Osteocyte (in vitro differentiated cells): ENCODE data around the gene LTBP3. TPM values are rescaled to one million over a fixed set of nuclear protein-coding genes. Genes with fewer than 3 reads are reported as not detected.
A peak's percentile ranks its signal among the peaks of the same experiment; 100 is the strongest.

Experiments
- DNase-seq: peaks from one replicate; pipeline ENCODE4 v3.0.0; 2021; ENCODE audit warnings: mixed read lengths; ENCODE audit not compliant: unreplicated experiment; ENCODE audit errors: extremely low spot score
- H3K27ac Mint-ChIP-seq: one replicate; pipeline ENCODE4 v1.8.0; 2021; ENCODE audit warnings: mild to moderate bottlenecking, mixed read lengths; ENCODE audit not compliant: unreplicated experiment
- H3K27me3 Mint-ChIP-seq: one replicate; pipeline ENCODE4 v1.8.0; 2021; ENCODE audit warnings: mixed read lengths; ENCODE audit not compliant: unreplicated experiment
- H3K36me3 Mint-ChIP-seq: one replicate; pipeline ENCODE4 v1.8.0; 2021; ENCODE audit warnings: mixed read lengths; ENCODE audit not compliant: unreplicated experiment
- H3K4me1 Mint-ChIP-seq: one replicate; pipeline ENCODE4 v1.8.0; 2021; ENCODE audit warnings: mixed read lengths; ENCODE audit not compliant: unreplicated experiment
- H3K4me3 Mint-ChIP-seq: one replicate; pipeline ENCODE4 v1.8.0; 2021; ENCODE audit warnings: mild to moderate bottlenecking, moderate library complexity, mixed read lengths; ENCODE audit not compliant: unreplicated experiment
- H3K9me3 Mint-ChIP-seq: one replicate; pipeline ENCODE4 v1.8.0; 2021; ENCODE audit warnings: mixed read lengths; ENCODE audit not compliant: unreplicated experiment
- total RNA-seq: library from RNA; stranded (reverse); gene quantifications from 2 replicates; pipeline ENCODE4 v1.2.1, GENCODE V29; 2021
- TF ChIP-seq, protein P1 (sequence below): fragments of 200-600 bp; sonication (generic); IDR thresholded peaks from 2 replicates; pipeline ENCODE4 v1.5.0; 2021; ENCODE audit warnings: antibody characterized with exemption, mild to moderate bottlenecking, moderate library complexity

Gene LTBP3
- total RNA-seq, 1 donor from 2014 or later: 256 TPM

DNA sequence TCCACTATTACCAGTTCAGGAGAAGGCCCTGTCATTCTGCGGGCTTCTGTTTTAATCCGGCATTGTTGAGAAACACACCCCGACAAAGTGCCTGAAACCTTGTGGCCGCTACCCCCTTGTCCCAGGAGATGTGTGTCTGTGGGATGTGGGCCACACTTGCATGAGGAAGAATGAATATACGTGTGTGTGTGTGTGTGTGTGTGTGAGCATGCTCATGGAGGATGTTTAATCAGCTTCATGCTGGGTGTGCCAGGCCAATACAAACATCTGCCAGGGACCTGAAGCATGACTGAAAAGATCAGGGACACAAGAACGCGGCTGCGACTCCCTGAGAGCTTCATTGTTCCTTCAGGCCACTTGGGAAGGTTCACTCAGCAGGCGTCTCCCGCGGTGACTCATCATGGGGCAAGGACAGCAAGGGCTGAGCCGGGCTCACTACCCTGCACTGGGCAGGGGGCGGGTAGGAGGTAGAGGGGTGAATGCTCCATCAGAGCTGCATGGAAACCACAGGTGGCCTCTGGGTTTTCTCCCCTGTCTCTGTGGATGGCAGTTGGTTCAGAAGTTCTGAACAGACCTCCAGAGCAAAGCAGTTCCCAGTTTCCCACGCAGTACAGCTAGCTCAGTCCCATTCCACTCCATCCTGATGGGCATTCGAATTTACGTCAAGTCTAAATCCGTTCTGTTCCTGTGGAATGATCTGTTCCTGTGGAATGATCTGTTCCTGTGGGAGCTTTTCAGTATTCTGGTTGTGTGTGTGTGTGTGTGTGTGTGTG is 66.4 kb downstream of the LTBP3 start:
- H3K27ac Mint-ChIP-seq: no peak overlapping the region
- H3K4me3 Mint-ChIP-seq: peak overlapping the region; percentile 49
- no peaks in the 10 kb centered on the region for H3K9me3 Mint-ChIP-seq
- TF ChIP-seq, protein P1, sequence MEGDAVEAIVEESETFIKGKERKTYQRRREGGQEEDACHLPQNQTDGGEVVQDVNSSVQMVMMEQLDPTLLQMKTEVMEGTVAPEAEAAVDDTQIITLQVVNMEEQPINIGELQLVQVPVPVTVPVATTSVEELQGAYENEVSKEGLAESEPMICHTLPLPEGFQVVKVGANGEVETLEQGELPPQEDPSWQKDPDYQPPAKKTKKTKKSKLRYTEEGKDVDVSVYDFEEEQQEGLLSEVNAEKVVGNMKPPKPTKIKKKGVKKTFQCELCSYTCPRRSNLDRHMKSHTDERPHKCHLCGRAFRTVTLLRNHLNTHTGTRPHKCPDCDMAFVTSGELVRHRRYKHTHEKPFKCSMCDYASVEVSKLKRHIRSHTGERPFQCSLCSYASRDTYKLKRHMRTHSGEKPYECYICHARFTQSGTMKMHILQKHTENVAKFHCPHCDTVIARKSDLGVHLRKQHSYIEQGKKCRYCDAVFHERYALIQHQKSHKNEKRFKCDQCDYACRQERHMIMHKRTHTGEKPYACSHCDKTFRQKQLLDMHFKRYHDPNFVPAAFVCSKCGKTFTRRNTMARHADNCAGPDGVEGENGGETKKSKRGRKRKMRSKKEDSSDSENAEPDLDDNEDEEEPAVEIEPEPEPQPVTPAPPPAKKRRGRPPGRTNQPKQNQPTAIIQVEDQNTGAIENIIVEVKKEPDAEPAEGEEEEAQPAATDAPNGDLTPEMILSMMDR: no peak
- no peaks in the 10 kb centered on the region for H3K27me3 Mint-ChIP-seq
- H3K4me1 Mint-ChIP-seq: peaks cover 90% of the 10 kb centered on the region
- peak; percentile 90 for DNase-seq
- no peaks in the 10 kb centered on the region for H3K36me3 Mint-ChIP-seq

DNA sequence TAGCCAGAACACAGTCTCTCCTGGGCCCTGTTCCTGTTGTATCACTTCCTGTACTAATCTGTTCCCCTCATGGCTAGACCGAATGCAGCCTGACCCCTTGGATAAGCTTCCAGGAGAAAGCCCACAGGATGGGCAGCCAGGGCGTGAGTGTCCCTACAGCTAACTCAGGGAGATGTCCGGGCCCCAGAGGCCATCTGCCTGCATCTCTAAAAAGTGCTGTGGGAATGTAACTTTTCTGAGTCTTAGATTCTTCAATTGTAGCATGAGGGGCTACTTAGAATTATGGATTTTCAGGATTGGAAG is 67.0 kb downstream of the LTBP3 start:
- Mint-ChIP-seq H3K27ac (no peak overlapping the region), H3K4me3 (peak overlapping the region; percentile 49), H3K27me3 (no peaks in the 10 kb centered on the region), H3K4me1 (peaks cover 89% of the 10 kb centered on the region), H3K36me3 (no peaks in the 10 kb centered on the region), H3K9me3 (no peaks in the 10 kb centered on the region)
- TF ChIP-seq, protein P1: no peak
- no peak for DNase-seq

DNA sequence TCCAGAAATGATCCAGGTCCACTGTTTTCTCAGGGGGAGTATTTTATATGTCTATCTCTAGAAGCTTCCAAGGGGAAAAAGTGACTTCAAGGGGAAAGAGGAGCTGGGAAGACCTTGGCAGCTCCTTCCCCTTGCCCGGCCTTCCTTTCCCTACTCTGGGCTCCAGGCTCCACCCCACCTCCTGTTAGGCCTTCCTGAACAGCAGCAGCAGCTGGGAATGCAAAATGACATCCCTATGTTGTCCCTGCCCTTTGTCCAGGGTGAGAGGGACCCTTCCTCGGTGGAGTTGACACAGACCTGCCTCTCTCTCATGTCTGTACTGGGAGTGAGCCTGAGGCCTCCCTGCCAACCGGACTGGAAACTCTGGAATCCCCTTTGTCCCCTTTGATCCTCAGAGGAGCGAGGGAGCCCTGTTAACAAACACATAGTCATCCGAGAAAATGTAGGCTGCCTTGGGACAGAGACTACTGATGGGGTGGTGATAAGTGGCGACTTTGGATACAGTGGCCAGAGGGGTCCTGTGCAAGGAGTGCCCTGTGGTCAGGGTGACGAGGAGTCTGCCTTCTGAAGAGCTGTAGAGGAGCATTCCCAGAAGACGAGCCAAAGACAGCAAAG is 68.3 kb downstream of the LTBP3 start:
- Mint-ChIP-seq H3K27ac (no peak overlapping the region), H3K4me1 (peaks cover 95% of the 10 kb centered on the region), H3K27me3 (no peaks in the 10 kb centered on the region), H3K4me3 (peak overlapping the region; percentile 57), H3K9me3 (no peaks in the 10 kb centered on the region), H3K36me3 (no peaks in the 10 kb centered on the region)
- DNase-seq: no peak
- TF ChIP-seq, protein P1: no peak

DNA sequence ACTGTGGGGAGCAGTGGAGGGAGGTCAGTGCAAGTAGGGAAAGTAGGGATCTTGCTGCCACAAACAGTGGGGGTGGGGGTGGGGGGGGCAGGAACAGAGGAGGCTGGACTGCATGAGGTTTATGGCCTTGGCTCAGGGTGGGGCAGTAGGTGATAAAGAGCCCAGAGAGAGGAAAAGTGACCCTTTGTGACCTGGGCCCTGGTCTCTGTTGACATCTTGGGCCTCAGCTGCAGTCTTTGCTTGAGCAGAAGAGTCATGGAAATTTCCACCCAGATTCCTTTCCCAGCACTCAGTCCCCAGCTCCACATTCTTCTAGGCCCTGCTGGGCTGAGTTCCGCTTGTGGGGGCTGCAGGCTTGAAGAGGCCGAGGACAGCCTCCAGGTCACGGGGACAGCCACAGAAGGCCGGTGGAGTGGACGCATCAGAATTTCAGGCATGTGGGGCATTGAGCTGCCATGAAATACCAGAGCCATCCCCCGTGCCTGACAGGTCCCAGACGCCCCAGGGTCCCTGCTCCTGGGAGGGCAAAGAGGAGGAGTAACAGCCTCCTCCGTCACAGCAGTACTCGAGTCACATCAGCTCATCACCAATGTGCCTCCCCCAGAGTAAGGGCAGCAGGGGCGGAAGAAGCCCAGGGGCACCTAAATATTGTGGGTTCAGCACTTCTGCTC is 69.0 kb downstream of the LTBP3 start:
- Mint-ChIP-seq H3K4me3 (peak overlapping the region; percentile 63), H3K4me1 (peaks cover 91% of the 10 kb centered on the region), H3K27me3 (no peaks in the 10 kb centered on the region), H3K36me3 (no peaks in the 10 kb centered on the region), H3K27ac (no peak overlapping the region), H3K9me3 (no peaks in the 10 kb centered on the region)
- TF ChIP-seq, protein P1: no peak
- DNase-seq: peak; percentile 94

Other genes starting within 250 kb of the LTBP3 start
- 20.7 and 23.1 TPM in 2 replicates for gene CDC42EP2, start 243.5 kb downstream of the LTBP3 start, total RNA-seq
- gene DPF2, start 224.5 kb downstream of the LTBP3 start, total RNA-seq: 57.7 and 74.9 TPM in 2 replicates
- 0.16 and 0.24 TPM in 2 replicates for gene TIGD3, start 203.6 kb downstream of the LTBP3 start, total RNA-seq
- gene SLC25A45, start 175.7 kb downstream of the LTBP3 start, total RNA-seq: 9.9 and 10.8 TPM in 2 replicates
- 62.8 and 65.8 TPM in 2 replicates for gene FRMD8, start 171.7 kb downstream of the LTBP3 start, total RNA-seq
- gene NEAT1, start 135.6 kb downstream of the LTBP3 start, total RNA-seq: 300 and 534 TPM in 2 replicates
- gene MALAT1, start 59.3 kb downstream of the LTBP3 start, total RNA-seq: 11,843 and 16,538 TPM in 2 replicates
- 103 and 104 TPM in 2 replicates for gene SCYL1, start 33.3 kb downstream of the LTBP3 start, total RNA-seq
- gene ZNRD2, start 12.1 kb upstream of the LTBP3 start, total RNA-seq: 31.3 and 32.7 TPM in 2 replicates
- gene FAM89B, start 14.2 kb upstream of the LTBP3 start, total RNA-seq: 84.2 and 92.1 TPM in 2 replicates
- gene EHBP1L1, start 17.7 kb upstream of the LTBP3 start, total RNA-seq: 39.7 and 42.6 TPM in 2 replicates
- not detected in 2 replicates for gene KCNK7, start 37.4 kb upstream of the LTBP3 start, total RNA-seq
- gene MAP3K11, start 55.9 kb upstream of the LTBP3 start, total RNA-seq: 43.5 and 44.7 TPM in 2 replicates
- gene PCNX3, start 57.4 kb upstream of the LTBP3 start, total RNA-seq: 47.7 and 49.8 TPM in 2 replicates
- gene SIPA1, start 79.7 kb upstream of the LTBP3 start, total RNA-seq: 31.2 and 34.7 TPM in 2 replicates
- 77.4 and 79.7 TPM in 2 replicates for gene RELA, start 104.6 kb upstream of the LTBP3 start, total RNA-seq
- gene KAT5, start 153.9 kb upstream of the LTBP3 start, total RNA-seq: 60.4 and 66.5 TPM in 2 replicates
- 54.2 and 55.6 TPM in 2 replicates for gene RNASEH2C, start 162.4 kb upstream of the LTBP3 start, total RNA-seq
- 19.0 and 21.0 TPM in 2 replicates for gene AP5B1, start 222.6 kb upstream of the LTBP3 start, total RNA-seq
- gene OVOL1, start 228.7 kb upstream of the LTBP3 start, total RNA-seq: not detected in 2 replicates